ACHN (cell line): Measurements from ENCODE around the gene MEGF9.

Experiments used
- DNase-seq: peaks from one replicate; pipeline ENCODE4 v3.0.0-alpha.2; 2015
- in situ Hi-C: cut with HindIII; loops from 2 replicates; pipeline ENCODE4 v1.10.0; 2017; ENCODE audit warnings: low sequenced_read_pairs, low pct_ligation_motif_present, low pct_unique_long_range_greater_than_20kb

Gene MEGF9

DNA sequence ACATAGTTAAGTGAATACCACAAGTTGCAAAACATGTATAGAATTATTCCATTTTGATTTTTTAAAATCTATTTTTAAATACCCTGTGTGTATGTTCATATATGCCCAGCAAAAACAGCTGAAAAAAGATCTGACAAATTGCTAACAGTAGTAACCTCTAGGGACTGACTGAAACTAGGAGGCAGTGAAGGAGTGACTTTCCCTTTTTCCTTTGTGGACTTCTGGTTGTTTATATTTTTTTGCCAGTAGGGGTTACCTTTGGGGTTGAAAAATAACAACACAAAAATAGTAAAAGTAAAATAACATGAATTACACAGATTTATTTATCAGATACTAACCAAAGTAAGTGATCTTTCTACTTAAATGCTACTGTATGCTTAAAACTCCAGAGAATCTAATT lies 2.9 kb downstream of the MEGF9 start:
- DNase-seq, result no peak
- in situ Hi-C loops, result no loop called here

DNA sequence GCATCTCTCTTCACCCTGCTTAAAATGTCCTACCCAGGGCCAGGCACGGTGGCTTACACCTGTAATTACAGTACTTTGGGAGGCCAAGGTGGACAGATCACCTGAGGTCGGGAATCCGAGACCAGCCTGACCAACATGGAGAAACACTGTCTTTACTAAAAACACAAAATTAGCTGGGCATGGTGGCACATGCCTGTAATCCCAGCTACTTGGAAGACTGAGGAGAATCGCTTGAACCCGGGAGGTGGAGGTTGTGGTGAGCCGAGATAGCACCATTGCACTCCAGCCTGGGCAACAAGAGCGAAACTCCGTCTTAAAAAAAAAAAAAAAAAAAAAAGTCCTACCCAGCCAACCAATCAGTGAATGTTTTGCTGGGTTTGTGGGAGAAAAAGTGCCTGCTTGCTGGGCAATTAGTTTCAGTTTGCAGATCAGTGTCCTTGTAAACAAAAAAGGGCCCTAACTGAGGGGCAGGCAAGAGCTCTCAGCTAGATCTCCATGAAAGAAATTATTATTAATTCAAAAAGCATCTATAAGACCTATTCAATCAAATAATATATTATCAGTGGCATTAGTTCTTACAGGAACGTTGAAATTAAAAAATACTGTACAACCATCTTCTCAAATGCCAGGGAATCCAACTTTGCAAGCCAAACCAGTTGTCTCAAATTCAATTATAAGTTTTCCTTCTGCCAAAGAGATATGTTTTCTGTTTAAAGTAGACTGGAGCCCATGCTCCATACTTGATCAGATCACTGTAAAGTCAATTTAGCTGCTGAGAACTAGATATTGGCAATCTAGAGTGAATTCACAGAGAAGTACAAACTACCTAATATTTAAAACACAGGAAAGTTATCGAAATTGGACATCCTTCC lies 3.9 kb downstream of the MEGF9 start:
- in situ Hi-C loops, result no loop called here
- peak; percentile 79 for DNase-seq

GRCh38 chr9:120708526-120709224 lies 5.6 kb downstream of the MEGF9 start:
- no peak for DNase-seq
- in situ Hi-C loops, result no loop called here

- in situ Hi-C loops, result no loop called here
- DNase-seq, result no peak
These were observed 7.1 kb downstream of the MEGF9 start for GRCh38 chr9:120707170-120707569.

- DNase-seq, result no peak
- in situ Hi-C loops, result no loop called here
These were observed 9.1 kb downstream of the MEGF9 start for GRCh38 chr9:120705174-120705573.

DNA sequence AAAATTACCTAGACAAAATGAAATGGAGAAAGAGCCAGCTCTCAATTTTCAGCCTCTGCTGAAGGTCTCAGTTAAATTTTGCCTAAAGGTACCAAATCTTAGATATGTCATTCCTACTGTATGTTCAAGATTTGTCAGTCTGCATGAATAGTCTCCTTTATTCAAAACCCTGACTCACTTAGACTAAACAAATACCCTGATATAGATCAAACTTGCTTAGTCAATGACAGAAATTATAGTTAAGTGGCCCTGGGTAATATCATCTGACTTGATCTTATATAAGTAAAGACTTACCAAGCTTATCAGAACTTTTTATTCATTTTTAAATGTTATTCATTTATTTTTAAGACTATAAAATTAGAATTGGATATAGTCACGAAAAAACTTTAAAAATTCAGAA lies 12.2 kb downstream of the MEGF9 start:
- DNase-seq, result no peak
- in situ Hi-C loops, result no loop called here

- DNase-seq, result no peak
- in situ Hi-C loops, result no loop called here
These were observed 13.0 kb downstream of the MEGF9 start for GRCh38 chr9:120701248-120701647.

DNA sequence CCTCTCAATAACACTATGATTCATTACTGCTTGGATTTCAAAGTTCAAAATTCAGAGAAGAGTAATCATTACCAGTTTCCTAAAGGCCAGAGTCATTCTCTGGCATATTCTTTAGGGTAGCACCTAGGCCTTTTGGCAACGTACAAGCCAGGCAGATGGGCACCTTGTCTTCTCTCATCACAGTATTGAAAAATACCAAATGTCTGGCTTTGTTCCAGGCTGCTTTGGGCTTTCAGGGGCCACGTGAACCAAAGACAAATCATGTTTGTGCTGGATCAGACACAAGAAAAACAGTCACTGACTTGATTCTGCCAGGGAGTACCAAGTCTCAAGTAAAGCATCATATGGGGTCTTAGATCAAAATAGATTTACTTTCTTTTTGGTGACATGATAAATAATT lies 15.5 kb downstream of the MEGF9 start:
- in situ Hi-C loops, result no loop called here
- no peak for DNase-seq

GRCh38 chr9:120697448-120697847 lies 16.8 kb downstream of the MEGF9 start:
- in situ Hi-C loops, result no loop called here
- no peak for DNase-seq

DNA sequence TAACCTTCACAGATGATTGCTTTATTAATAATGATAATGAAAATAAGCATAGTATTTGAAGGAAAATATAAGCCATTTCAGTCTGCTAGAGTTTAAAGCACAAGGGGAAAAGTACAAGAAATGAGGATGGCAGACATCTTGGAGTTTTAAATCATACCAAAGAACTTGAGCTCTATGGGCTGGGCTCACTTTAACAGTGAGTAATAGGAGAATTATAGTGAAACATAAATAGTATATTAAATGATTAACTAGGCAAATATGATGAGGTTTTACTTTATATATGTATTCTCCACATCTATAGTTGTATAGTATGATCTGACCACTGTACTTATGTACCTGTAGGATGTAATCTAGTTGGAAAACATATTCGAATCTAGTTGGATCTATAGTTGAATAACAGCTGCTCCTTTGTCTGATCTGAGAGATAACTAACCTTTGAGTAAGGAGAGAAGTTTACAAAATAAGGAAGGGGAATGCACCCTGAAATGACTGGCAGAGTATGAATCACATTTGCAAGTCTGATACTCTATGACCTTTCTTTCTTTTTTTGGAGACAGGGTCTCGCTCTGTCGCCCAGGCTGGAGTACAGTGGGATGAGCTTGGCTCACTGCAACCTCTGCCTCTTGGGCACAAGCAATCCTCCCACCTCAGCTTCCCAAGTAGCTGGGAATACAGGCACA lies 17.6 kb downstream of the MEGF9 start:
- in situ Hi-C loops, result no loop called here
- peak; percentile 62 for DNase-seq

DNA sequence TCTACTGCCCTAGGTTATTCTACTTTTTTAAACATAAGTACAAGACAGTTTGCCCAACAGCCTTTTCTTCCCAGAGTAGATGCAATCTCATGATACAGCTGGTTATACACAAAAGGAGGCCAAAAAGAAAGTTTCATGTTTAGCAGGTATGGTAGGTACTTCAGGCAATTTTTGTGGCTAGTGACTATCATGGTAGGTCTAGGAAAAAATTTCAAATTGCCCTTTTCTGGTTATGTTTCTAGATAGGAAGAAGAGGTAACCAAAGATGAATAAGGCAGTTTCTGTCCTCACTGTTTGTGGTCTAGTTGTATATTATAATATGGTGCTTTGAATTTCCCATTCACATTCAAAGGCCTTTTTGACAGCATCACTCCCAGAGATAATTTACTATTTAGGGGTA lies 19.7 kb downstream of the MEGF9 start:
- no peak for DNase-seq
- in situ Hi-C loops, result no loop called here

DNA sequence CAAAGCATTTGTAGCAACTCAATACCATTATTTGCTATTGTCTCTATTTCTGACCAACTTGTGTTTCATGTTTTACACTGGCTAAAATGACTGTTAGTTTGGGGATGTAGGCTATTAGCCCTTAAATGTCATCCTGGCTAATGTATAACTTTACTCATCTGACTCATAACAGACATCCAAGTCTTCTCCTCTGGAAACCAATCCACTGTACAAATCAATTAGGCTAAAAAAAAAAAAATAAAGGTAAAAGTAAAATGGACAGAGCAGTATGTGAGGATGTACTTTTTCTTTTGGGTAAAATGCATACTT lies 20.6 kb downstream of the MEGF9 start:
- DNase-seq, result peak; percentile 56
- in situ Hi-C loops, result no loop called here

GRCh38 chr9:120692901-120693699 lies 21.2 kb downstream of the MEGF9 start:
- no peak for DNase-seq
- in situ Hi-C loops, result no loop called here

- DNase-seq, result no peak
- in situ Hi-C loops, result no loop called here
These were observed 23.9 kb downstream of the MEGF9 start for GRCh38 chr9:120690372-120690771.

DNA sequence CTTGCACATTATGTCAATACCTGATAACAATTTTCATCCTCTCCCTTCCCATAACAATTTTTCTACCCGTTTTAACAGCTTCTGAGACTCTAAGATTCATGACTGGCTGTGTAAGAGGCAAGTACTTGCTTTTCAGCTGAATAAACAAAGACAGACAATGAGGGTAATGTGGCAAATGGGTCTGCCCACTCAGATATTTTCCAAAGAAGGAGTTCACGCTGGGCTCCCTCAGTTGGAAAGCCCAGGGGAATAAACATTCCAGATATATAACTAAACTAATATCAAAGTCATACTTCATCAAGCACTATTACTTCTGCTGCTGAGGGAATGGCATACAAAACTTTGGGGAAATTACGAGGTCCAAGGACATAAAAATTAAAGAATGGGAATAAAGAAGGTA lies 24.4 kb downstream of the MEGF9 start:
- DNase-seq, result no peak
- in situ Hi-C loops, result no loop called here

DNA sequence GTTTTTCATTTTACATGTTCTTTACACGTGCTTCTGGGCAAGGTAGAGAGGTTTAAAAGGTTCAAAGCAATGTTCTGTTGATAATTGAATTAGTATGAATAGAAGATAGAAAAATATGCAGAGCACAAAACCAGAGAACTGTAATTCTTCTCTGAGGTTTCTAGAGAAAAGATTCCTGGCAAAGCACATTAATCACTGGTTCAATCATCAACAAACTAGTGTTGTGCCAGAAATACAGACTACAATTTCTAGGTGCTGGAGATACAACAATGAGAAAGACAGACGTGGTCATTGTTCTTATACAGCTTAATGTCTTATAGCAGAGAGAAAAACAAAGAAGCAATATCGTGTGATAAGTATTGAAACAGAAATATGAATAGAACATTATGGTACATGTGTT lies 25.5 kb downstream of the MEGF9 start:
- in situ Hi-C loops, result no loop called here
- no peak for DNase-seq

GRCh38 chr9:120683150-120683549 lies 31.1 kb downstream of the MEGF9 start:
- no peak for DNase-seq
- in situ Hi-C loops, result no loop called here

- in situ Hi-C loops, result no loop called here
- no peak for DNase-seq
These were observed 33.1 kb downstream of the MEGF9 start for GRCh38 chr9:120681121-120681520.

GRCh38 chr9:120680579-120680978 lies 33.7 kb downstream of the MEGF9 start:
- in situ Hi-C loops, result no loop called here
- no peak for DNase-seq
